Right forelimb (tissue), 1 donor: ENCODE data around the gene VOPP1.

Experiments
- DNase-seq: peaks from one replicate; pipeline ENCODE4 v3.0.0-alpha.2; 2018

VOPP1 gene

GRCh38 chr7:55553024-55553345 lies 19.3 kb downstream of the VOPP1 start:
- no peak for DNase-seq

- DNase-seq: no peak
Measured at GRCh38 chr7:55552320-55553023, 19.8 kb downstream of the VOPP1 start.

- no peak for DNase-seq
Measured at GRCh38 chr7:55550841-55551537, 21.3 kb downstream of the VOPP1 start.

DNA sequence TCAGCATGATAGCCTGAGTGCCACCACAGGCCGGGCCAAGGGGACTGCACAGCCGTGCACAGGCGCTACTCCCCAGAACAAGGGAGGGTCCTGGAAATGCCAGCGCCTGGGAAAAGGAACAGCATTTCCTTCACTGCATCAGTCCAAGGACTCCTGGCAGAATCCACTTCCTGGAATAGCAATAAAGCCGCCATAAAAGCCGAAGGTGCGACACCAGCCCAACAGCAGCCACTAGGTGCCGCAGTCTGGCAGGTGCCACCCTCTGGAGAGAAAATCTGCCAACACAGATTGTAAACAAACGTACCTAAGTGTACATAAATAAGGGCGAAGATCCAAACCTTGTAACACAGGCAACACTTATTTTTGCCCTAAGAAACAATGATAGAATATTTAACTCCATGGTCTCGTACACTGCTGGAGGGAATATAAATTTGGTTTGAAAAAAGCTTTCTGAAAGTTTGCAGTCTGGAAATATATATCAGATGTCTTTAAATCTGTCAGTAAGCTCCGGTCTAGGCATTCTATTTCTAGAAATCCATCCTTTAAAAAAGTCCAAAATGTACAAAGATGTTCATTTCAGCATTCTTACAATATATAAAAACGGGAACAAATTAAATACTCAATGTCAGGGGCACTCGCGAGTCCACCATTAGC lies 22.2 kb downstream of the VOPP1 start:
- no peak for DNase-seq

DNA sequence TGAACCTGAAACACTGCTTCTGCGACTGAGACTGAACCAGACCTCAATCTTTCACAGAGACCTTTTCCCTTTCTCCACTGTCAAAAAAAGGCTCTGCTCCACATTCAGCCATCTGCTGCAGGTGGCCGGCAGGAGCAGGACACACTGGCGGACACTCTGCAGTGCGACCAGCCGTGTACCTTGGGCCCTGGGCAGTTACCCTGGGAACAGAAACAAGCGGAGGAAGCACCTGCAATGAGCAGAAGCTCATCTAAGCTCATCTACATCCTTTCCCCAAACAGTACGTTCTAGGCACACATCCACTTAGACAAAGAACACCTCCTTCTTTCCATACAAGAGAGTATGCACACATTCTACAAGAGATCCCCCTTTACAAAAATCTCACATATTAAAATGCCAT lies 22.8 kb downstream of the VOPP1 start:
- no peak for DNase-seq

DNA sequence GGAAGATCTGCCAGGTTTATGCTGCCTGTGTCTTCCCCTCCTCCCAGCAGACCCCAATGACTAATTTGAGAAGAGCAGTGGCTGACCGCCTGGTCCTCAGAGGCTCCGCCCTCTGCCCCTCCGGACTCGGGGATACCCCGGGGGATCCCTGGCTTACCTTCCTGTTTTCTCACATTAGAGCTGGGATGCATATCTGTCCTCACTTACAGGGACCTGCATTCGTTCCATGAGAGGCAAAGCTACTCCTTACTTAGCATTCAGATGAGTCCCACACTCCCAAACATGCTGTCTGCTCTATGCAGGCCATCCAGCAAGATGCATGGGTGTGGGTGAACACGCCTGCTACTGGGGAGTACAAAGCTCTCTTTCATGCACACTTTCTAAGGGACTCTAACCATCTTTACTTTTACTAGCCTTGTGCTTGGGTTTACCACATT lies 24.0 kb downstream of the VOPP1 start:
- DNase-seq: no peak

DNA sequence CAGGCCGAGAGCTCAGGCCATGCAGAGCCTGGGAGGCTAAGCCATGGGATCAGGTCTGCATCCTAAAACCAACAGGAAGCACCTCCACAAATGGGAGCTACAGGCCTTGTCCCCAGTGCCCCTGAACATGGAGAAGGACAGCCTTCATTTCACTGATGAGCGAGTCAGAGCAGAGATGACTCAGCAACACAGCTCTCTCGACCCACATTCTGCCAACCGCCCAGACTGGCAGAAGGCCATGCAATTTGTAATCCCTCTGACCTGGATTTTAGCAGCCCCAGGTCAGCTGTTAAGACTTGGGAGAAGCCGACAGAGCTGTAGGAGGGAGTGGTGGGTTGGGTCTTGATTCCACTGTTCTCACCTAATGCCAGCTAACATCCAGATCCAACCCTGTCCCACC lies 25.5 kb downstream of the VOPP1 start:
- no peak for DNase-seq

- DNase-seq: no peak
Measured at GRCh38 chr7:55545496-55545895, 26.8 kb downstream of the VOPP1 start.

DNA sequence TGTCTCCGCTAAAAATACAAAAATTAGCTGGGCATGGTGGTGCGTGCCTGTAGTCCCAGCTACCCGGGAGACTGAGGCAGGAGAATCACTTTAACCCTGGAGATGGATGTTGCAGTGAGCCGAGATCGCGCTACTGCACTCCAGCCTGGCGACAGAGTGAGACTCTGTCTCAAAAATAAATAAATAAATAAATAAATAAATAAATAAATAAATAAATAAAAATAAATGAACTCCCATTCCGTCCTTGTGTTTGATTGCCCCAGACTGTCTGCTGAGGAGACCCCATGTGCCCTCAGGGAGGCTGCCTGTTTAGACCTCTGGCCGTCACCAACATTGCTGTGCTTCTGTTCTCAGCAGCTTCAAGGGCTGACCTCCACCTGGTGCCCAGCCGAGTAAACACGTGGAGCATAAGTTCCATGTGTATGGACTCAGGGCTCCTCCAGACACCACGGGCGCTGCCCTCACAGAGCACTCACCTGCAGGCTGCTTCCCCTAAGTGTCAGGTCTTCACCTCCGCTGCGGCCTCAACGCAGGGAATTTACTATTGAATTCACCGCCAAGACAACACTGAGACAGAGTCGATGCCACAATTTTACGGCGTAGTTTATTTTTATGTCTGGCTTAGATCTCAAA lies 32.0 kb downstream of the VOPP1 start:
- no peak for DNase-seq

GRCh38 chr7:55539380-55539779 lies 32.9 kb downstream of the VOPP1 start:
- no peak for DNase-seq

- no peak for DNase-seq
Measured at GRCh38 chr7:55538538-55538937, 33.8 kb downstream of the VOPP1 start.

GRCh38 chr7:55537458-55537990 lies 34.8 kb downstream of the VOPP1 start:
- DNase-seq: no peak

DNA sequence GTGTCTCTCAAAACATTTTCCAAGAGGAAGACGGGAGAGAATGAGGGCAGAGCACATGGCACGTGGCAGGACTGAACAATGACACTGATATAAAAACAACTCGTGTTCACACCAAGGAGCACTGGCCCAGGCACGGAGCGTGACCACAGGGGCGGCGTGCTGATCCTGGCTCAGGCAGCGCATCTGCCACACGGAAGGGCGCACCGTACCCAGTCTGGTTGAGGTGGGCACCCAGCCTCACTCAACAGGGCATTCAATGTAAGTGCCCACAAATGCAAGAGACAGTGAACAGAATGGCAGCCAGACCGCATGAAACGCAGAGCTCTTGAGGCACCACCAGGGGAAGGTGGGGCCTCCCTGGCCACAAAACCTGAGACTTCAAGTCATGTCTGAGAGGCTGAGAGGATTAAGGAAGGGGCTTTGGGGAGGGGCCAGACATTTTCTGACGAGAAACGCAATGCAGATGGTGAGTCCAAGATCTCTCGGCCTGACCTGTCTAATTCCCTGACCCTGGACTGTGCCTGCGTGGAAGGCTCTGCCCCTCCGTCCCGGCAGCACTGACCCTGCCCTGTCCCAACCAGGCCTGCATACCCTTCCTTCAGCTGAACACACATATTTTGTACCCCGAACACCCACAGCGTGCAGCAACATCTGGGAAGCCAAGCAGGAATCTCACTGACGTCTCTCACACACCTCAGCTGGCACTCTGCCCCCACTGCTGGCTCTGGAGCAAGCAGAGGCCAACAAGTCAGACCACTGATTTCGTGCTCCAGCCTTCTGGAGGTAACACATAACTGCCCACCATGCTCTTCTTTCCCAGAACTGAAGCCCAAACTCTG lies 35.5 kb downstream of the VOPP1 start:
- DNase-seq: no peak

GRCh38 chr7:55535617-55536016 lies 36.7 kb downstream of the VOPP1 start:
- no peak for DNase-seq

- no peak for DNase-seq
Measured at GRCh38 chr7:55534916-55535590, 37.2 kb downstream of the VOPP1 start.

DNA sequence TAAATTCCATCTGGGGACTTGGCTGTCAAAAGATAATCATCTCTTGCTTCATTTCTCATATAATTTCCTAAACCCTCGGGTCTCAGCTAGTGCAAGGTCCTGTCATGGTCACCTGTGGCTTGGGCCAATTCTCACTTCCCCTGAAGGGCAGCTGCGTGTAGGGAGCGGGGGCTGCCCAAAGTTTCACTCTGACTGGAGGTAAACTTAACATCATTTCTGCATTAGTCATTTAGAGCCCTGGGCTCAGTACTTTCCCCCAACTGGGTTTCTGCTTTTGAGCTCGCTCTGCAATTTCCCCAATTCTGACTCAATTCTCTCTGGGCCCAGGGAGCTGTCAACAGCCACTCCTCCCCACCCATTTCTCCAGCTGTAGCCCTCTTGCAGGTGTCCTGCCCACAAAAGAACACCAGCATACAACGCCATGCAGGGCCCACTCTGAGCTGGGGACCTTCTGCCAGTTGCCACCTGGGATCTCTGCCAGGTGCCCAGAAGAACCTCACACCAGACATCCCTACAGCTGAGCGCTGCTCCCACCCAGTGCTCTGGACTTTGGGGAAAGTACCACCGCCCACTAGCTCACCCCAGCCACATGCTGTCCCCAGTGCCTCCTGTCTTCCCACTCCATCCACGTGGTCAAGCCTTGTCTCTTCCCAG lies 37.9 kb downstream of the VOPP1 start:
- no peak for DNase-seq

- no peak for DNase-seq
Measured at GRCh38 chr7:55533729-55534080, 38.6 kb downstream of the VOPP1 start.

GRCh38 chr7:55533050-55533728 lies 39.1 kb downstream of the VOPP1 start:
- no peak for DNase-seq

GRCh38 chr7:55532150-55532917 lies 40.0 kb downstream of the VOPP1 start:
- DNase-seq: no peak

DNA sequence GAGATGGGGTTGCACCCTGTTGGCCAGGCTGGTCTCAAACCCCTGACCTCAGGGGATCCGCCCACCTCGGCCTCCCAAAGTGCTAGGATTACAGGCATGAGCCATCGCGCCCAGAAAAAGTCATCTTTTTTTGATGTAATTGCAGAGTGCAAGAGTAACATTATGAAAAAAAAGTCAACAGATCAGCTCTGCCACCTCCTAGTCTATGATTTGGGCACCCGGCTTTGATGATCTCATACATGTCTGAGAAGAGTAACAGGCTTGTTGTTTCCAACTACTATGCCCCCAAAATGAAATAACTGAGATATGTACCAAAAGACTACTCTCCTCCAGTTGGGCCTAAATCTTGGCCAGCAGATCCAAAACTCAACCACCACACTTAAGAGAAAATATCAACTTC lies 40.8 kb downstream of the VOPP1 start:
- DNase-seq: no peak
